ENCODE results near the gene IDS.

DNA sequence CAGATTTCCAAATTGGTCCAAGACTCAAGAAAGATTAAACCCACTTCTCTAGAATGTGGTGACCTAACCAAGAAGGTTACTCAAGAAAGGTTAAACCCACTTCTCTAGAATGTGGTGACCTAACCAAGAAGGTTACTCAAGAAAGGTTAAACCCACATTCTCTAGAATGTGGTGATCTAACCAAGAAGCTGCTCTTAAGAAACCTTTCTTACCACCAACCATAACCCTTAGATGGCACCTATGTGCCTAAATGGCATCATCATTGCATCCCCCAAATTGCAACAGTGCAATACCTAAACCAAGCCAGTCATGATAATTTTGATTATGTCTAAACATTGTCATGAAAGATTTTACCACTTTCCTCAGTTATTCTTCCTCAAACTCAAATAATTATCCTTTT is 49.2 kb downstream of the IDS start:
- TF ChIP-seq CTCF (IDR thresholded peaks at IDR 0.05; ENCODE audit: control extremely low read depth in 1 of 3, insufficient read depth in 1 of 3, low read depth in 1 of 3, low read length in 3 of 3), result no peak
- no peak for TF ChIP-seq MAFK (IDR thresholded peaks at IDR 0.05; ENCODE audit: low read depth, low read length)
- TF ChIP-seq EP300 (IDR thresholded peaks at IDR 0.05; ENCODE audit: borderline replicate concordance in 1 of 2, low read depth in 2 of 2, low read length in 2 of 2), result no peak
- TF ChIP-seq POLR2AphosphoS5 (IDR thresholded peaks at IDR 0.05; ENCODE audit: low read depth, low read length), result no peak

All from H1 (cell line).